ENCODE results near the gene SECISBP2.

Gene SECISBP2

GRCh38 chr9:89379508-89380115, 61.3 kb downstream of the SECISBP2 start:
- TF ChIP-seq POLR2AphosphoS5 (IDR thresholded peaks at IDR 0.05; ENCODE audit: low read depth, low read length): no peak
- FAIRE-seq: no peak
- no peak for DNase-seq (ENCODE audit: insufficient read length)

DNA sequence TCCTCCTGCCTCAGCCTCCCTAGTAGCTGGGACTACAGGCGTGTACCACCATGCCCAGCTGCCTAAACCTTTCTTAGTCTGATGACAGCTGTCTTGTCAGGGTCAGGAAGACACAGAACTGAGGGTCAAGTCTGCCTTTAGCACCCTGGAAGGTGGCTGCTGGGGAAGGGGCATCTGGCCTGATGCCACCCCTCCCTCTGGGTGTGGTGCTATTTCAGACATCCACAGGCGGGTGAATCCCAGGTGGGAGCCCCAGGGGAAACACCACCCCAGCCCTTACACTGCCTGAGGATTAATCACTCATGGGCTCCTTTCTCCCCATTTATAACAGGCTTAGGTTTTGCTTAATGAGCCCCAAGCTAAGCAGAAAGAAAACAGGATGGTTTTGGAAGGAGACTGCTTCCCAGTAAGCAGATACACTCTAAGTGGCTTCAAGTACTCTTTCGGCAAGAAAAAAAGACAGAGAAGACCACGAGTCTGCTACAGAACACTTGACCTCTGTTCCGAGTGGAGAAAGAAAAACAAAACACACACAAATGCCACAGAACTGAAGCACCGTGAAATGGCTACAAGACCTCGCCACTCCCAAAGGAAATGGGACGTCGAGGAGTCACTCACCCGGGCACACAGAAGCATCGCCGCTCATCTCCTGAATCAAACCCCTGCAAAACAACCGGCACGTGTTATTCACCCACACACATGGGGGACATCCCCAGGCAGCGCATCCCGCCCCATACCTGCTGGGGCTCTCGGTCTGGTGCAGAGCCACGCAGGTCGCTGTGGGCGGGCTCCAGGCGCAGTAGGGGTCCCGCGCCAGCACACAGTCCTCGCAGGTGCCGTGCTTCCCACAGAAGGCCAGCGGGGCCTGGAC, 62.4 kb downstream of the SECISBP2 start:
- FAIRE-seq (no peak), DNase-seq (ENCODE audit: insufficient read length) (no peak)
- TF ChIP-seq POLR2AphosphoS5 (IDR thresholded peaks at IDR 0.05; ENCODE audit: low read depth, low read length): no peak
- TF ChIP-seq POLR2A (IDR thresholded peaks at IDR 0.05; ENCODE audit: low read depth, low read length): no peak
- TF ChIP-seq TAF1 (IDR thresholded peaks at IDR 0.05; ENCODE audit: borderline replicate concordance, low read depth, low read length): no peak

- no peak for FAIRE-seq
- no peak for DNase-seq (ENCODE audit: insufficient read length)
- TF ChIP-seq POLR2AphosphoS5 (IDR thresholded peaks at IDR 0.05; ENCODE audit: low read depth, low read length) (peak; percentile 43; the same call in 1 of the 2 replicates), TAF1 (IDR thresholded peaks at IDR 0.05; ENCODE audit: borderline replicate concordance, low read depth, low read length) (no peak), POLR2A (IDR thresholded peaks at IDR 0.05; ENCODE audit: low read depth, low read length) (peak; percentile 24; the same call in 1 of the 2 replicates)
Measured at GRCh38 chr9:89381308-89381609, 63.0 kb downstream of the SECISBP2 start.

GRCh38 chr9:89382026-89382986, 64.0 kb downstream of the SECISBP2 start:
- no peak for DNase-seq (ENCODE audit: insufficient read length)
- TF ChIP-seq POLR2AphosphoS5 (IDR thresholded peaks at IDR 0.05; ENCODE audit: low read depth, low read length) (no peak), TAF1 (IDR thresholded peaks at IDR 0.05; ENCODE audit: borderline replicate concordance, low read depth, low read length) (no peak), POLR2A (IDR thresholded peaks at IDR 0.05; ENCODE audit: low read depth, low read length) (no peak; the same call in 1 of the 2 replicates)
- FAIRE-seq: no peak

- FAIRE-seq: no peak
- TF ChIP-seq POLR2A (IDR thresholded peaks at IDR 0.05; ENCODE audit: low read depth, low read length) (no peak), POLR2AphosphoS5 (IDR thresholded peaks at IDR 0.05; ENCODE audit: low read depth, low read length) (no peak), TAF1 (IDR thresholded peaks at IDR 0.05; ENCODE audit: borderline replicate concordance, low read depth, low read length) (no peak)
- DNase-seq (ENCODE audit: insufficient read length): no peak
Measured at GRCh38 chr9:89383030-89383720, 64.9 kb downstream of the SECISBP2 start.

DNA sequence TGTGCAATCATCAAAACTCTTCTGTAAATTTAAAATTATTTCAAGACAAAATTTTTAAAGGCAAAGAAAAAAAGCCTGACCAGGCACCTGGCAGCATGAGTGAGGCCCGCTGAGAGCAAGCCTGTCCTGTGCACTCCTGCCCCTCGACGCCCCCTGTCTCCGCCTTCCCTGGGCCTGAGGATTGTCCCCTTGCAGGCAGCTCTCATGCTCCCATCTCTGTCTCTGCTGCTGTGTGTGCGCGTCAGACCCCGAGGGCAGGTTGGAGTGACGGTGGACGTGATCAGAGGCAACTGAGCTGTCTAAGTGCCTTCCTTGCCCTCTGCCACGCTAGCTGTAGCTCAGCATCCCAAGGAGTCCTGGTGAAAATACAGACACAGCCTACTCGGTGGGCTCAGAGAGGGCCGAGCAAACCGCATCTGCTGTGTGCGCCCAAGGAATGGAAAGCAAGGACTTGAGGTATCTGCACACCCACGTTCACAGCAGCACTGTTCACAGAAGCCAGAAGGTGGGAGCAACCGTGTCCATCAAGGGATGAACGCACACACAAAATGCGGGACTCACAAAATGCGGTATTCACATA, 65.5 kb downstream of the SECISBP2 start:
- FAIRE-seq (no peak), DNase-seq (ENCODE audit: insufficient read length) (no peak)
- TF ChIP-seq POLR2A (IDR thresholded peaks at IDR 0.05; ENCODE audit: low read depth, low read length) (peak; percentile 29; the same call in 1 of the 2 replicates), POLR2AphosphoS5 (IDR thresholded peaks at IDR 0.05; ENCODE audit: low read depth, low read length) (no peak)

DNA sequence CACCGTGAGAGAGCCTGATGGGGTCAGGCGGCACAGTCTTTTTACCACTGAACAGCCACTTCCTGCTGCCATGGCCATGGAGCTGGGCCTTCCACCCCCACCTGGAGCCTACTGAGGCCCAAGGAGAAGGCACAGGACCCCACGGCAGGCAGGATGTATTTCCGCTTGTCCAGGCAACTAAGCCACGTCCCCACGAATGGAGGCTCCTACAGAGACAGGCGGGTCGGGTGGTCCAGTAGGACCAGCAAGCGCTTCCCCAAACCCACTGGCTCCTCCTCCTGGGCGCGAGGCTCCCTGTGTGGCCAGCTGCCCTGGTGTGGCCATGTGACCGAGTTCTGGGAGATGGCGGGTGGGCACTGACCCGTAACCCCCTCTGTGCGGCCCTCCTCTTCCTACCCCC, 66.5 kb downstream of the SECISBP2 start:
- FAIRE-seq (no peak), DNase-seq (ENCODE audit: insufficient read length) (no peak)
- no peak for TF ChIP-seq TAF1 (IDR thresholded peaks at IDR 0.05; ENCODE audit: borderline replicate concordance, low read depth, low read length)
- TF ChIP-seq POLR2AphosphoS5 (IDR thresholded peaks at IDR 0.05; ENCODE audit: low read depth, low read length): peak; percentile 38; the same call in 1 of the 2 replicates
- peak; percentile 45; the same call in 1 of the 2 replicates for TF ChIP-seq POLR2A (IDR thresholded peaks at IDR 0.05; ENCODE audit: low read depth, low read length)

DNA sequence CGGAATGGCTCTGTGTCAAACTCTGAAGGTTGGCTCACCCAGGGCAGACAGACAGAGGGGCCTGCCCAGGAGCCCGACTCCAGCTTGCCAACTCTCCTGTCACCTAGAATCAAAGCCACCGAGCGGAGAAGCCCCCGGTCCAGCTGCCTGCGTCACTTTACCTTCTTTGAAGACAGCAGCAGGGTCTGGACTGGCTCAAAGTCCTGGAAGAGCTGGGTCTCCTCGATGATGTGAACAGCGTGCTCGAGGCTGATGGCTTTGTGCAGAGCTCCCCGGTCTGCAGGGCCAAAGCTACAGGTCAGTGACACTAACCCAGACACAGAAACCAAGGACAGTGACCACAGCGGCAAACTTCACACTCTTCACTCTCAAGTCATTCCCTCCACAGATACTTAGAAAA, 67.9 kb downstream of the SECISBP2 start:
- TF ChIP-seq POLR2AphosphoS5 (IDR thresholded peaks at IDR 0.05; ENCODE audit: low read depth, low read length) (no peak), TAF1 (IDR thresholded peaks at IDR 0.05; ENCODE audit: borderline replicate concordance, low read depth, low read length) (no peak), POLR2A (IDR thresholded peaks at IDR 0.05; ENCODE audit: low read depth, low read length) (no peak)
- no peak for DNase-seq (ENCODE audit: insufficient read length)
- FAIRE-seq: no peak

- FAIRE-seq (no peak), DNase-seq (ENCODE audit: insufficient read length) (no peak)
- TF ChIP-seq TAF1 (IDR thresholded peaks at IDR 0.05; ENCODE audit: borderline replicate concordance, low read depth, low read length): no peak
Measured at GRCh38 chr9:89386797-89387196, 68.5 kb downstream of the SECISBP2 start.

- DNase-seq (ENCODE audit: insufficient read length): no peak
- TF ChIP-seq TAF1 (IDR thresholded peaks at IDR 0.05; ENCODE audit: borderline replicate concordance, low read depth, low read length) (no peak), POLR2AphosphoS5 (IDR thresholded peaks at IDR 0.05; ENCODE audit: low read depth, low read length) (no peak), POLR2A (IDR thresholded peaks at IDR 0.05; ENCODE audit: low read depth, low read length) (no peak)
- no peak for FAIRE-seq
Measured at GRCh38 chr9:89387197-89387849, 69.0 kb downstream of the SECISBP2 start.
